Type B pancreatic cell (in vitro differentiated cells): ENCODE results near the gene GRIPAP1. TPM values are rescaled to one million over a fixed set of nuclear protein-coding genes. Genes with fewer than 3 reads are reported as not detected.

Source experiments
- DNase-seq: peaks from one replicate; pipeline ENCODE4 v3.0.0; 2021; ENCODE audit warnings: mixed read lengths; ENCODE audit not compliant: unreplicated experiment; ENCODE audit errors: extremely low spot score
- H3K27ac Mint-ChIP-seq: 2 replicates; pipeline ENCODE4 v1.8.0; 2021; ENCODE audit warnings: mild to moderate bottlenecking, mixed read lengths
- H3K27me3 Mint-ChIP-seq: 2 replicates; pipeline ENCODE4 v1.8.0; 2021; ENCODE audit warnings: mixed read lengths
- H3K36me3 Mint-ChIP-seq: 2 replicates; pipeline ENCODE4 v1.8.0; 2021; ENCODE audit warnings: mixed read lengths
- H3K4me1 Mint-ChIP-seq: one replicate; pipeline ENCODE4 v1.8.0; 2021; ENCODE audit warnings: mixed read lengths; ENCODE audit not compliant: unreplicated experiment
- H3K4me3 Mint-ChIP-seq: 2 replicates; pipeline ENCODE4 v1.8.0; 2021; ENCODE audit warnings: mild to moderate bottlenecking, mixed read lengths
- H3K9me3 Mint-ChIP-seq: 2 replicates; pipeline ENCODE4 v1.8.0; 2021; ENCODE audit warnings: mixed read lengths
- CTCF ChIP-seq: fragments of 200-600 bp; sonication (generic); conservative IDR thresholded peaks from 2 replicates; pipeline ENCODE4 v1.5.0; 2021; ENCODE audit warnings: antibody characterized with exemption, mild to moderate bottlenecking
- total RNA-seq: library from RNA; stranded (reverse); gene quantifications from 2 replicates; pipeline ENCODE4 v1.2.1, GENCODE V29; 2021; ENCODE audit warnings: low replicate concordance

GRIPAP1 gene
- total RNA-seq, 1 donor from 2014 or later = 43.3 TPM

GRCh38 chrX:48978226-48978625, 23.8 kb downstream of the GRIPAP1 start:
- TF ChIP-seq CTCF = no peak
- no peaks in the 10 kb centered on the region for H3K9me3 Mint-ChIP-seq
- no peak overlapping the region for H3K27ac Mint-ChIP-seq
- no peak overlapping the region for H3K4me3 Mint-ChIP-seq
- no peaks in the 10 kb centered on the region for H3K27me3 Mint-ChIP-seq
- no peaks in the 10 kb centered on the region for H3K4me1 Mint-ChIP-seq
- H3K36me3 Mint-ChIP-seq = peaks cover 7% of the 10 kb centered on the region
- DNase-seq = no peak

- no peaks in the 10 kb centered on the region for H3K4me1 Mint-ChIP-seq
- no peak overlapping the region for H3K4me3 Mint-ChIP-seq
- no peak overlapping the region for H3K27ac Mint-ChIP-seq
- H3K9me3 Mint-ChIP-seq = no peaks in the 10 kb centered on the region
- peaks cover 9% of the 10 kb centered on the region for H3K36me3 Mint-ChIP-seq
- no peak for TF ChIP-seq CTCF
- no peak for DNase-seq
- no peaks in the 10 kb centered on the region for H3K27me3 Mint-ChIP-seq
Measured at GRCh38 chrX:48976086-48976485, 26.0 kb downstream of the GRIPAP1 start.

DNA sequence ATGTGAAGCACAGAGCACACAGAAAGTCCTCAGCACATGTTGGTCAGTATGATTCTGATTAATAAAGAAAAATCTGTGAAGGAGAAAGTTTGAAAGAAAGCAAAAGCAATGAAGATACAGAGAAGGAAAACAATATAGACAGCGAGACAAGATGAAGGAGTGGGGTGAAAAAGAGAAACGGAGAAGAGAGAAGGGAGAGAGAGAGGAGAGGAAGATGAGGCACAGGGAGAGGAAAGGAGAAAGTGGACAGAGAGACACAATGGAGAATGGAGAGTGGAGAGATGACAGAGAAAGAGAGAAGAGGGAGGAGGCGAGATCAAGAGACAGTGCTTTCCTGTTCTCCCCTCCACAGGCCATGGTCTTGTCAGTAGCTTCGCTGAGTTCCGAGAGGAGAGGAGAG, 26.5 kb downstream of the GRIPAP1 start:
- Mint-ChIP-seq H3K36me3 (peaks cover 9% of the 10 kb centered on the region), H3K9me3 (no peaks in the 10 kb centered on the region), H3K4me1 (no peaks in the 10 kb centered on the region), H3K27me3 (no peaks in the 10 kb centered on the region), H3K4me3 (no peak overlapping the region), H3K27ac (no peak overlapping the region)
- DNase-seq = no peak
- TF ChIP-seq CTCF = no peak

DNA sequence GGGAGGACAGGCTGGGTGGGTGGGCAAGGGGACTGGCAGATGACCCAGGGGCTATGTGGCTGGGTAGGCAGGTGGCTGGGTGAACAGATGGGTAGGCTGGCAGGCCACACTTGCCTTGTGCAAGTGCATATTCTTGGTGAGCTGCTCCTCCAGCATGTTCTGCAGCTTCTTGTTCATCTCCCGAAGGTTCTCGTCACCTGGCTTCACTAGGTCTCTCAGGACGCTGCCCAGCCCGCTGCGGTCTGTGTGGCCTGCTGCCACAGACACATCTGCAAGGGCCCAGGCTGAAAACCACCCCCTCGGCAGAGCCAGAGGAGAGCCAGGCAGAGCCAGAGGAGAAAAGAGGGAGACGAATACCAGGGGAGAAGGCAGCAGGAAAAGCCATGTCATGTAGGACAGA, 27.0 kb downstream of the GRIPAP1 start:
- H3K9me3 Mint-ChIP-seq = no peaks in the 10 kb centered on the region

GRCh38 chrX:48974574-48974973, 27.5 kb downstream of the GRIPAP1 start:
- no peak overlapping the region for H3K27ac Mint-ChIP-seq
- H3K4me3 Mint-ChIP-seq = no peak overlapping the region
- no peaks in the 10 kb centered on the region for H3K4me1 Mint-ChIP-seq
- no peak for TF ChIP-seq CTCF
- no peak for DNase-seq
- no peaks in the 10 kb centered on the region for H3K27me3 Mint-ChIP-seq
- peaks cover 9% of the 10 kb centered on the region for H3K36me3 Mint-ChIP-seq
- H3K9me3 Mint-ChIP-seq = no peaks in the 10 kb centered on the region

More for the DNA sequence above, 27.0 kb downstream of the GRIPAP1 start:
- peaks cover 9% of the 10 kb centered on the region for H3K36me3 Mint-ChIP-seq
- no peaks in the 10 kb centered on the region for H3K27me3 Mint-ChIP-seq
- H3K27ac Mint-ChIP-seq = no peak overlapping the region
- TF ChIP-seq CTCF = no peak
- no peak overlapping the region for H3K4me3 Mint-ChIP-seq
- no peak for DNase-seq
- H3K4me1 Mint-ChIP-seq = no peaks in the 10 kb centered on the region

DNA sequence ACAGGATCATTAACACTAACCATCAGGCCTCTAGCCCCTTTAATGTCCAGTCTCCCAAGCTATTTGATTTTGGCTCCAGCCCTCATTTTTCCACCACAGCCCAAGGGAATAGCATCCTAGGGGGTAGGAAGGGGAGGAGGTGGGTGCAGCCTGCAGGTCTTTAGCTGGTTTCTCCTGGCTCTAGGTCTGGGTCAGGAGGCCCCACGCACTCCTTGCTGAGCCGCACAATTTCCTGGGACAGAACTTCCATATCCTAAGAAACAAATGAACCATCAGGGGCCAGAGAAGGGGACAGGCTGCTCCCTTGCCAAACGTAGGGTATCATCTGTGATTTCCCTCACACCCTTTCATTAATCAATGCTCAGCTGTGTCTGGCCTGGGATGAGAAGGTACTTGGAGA, 28.0 kb downstream of the GRIPAP1 start:
- no peak overlapping the region for H3K4me3 Mint-ChIP-seq
- H3K4me1 Mint-ChIP-seq = no peaks in the 10 kb centered on the region
- no peaks in the 10 kb centered on the region for H3K9me3 Mint-ChIP-seq
- TF ChIP-seq CTCF = no peak
- no peaks in the 10 kb centered on the region for H3K27me3 Mint-ChIP-seq
- DNase-seq = no peak
- H3K27ac Mint-ChIP-seq = no peak overlapping the region
- H3K36me3 Mint-ChIP-seq = peaks cover 9% of the 10 kb centered on the region
